ENCODE data around the gene HSPG2.
"Not testable (repeated sequence)": the region's sequence is repeated elsewhere in the genome, so short reads cannot be mapped to it uniquely, and the experiment has no call there.

Gene HSPG2

GRCh38 chr1:21937034-21937371 lies at the start of gene HSPG2:
Gene HSPG2, minus strand, starts transcription at chr1:21937310. Its CDS starts 93 bp downstream, at chr1:21937217.
- peak; percentile 2; the same call in 2 of the 3 replicates for ATAC-seq (ENCODE audit: low read depth)
- no peak for DNase-seq (ENCODE audit: low spot score)
- Histone ChIP-seq H3K4me1 (ENCODE audit: insufficient read depth, poor library complexity, severe bottlenecking) (peaks cover 35% of the 10 kb centered on the region), H3K27ac (ENCODE audit: poor library complexity, severe bottlenecking) (peak within 1 kb of the TSS; percentile 85), H3K9me3 (ENCODE audit: severe bottlenecking) (no peaks in the 10 kb centered on the region), H3K4me3 (ENCODE audit: severe bottlenecking) (peak within 1 kb of the TSS; percentile 68), H3K36me3 (ENCODE audit: low read depth) (no peaks in the 10 kb centered on the region), H3K27me3 (ENCODE audit: insufficient read depth, poor library complexity, severe bottlenecking) (no peaks in the 10 kb centered on the region)
- TF ChIP-seq CTCF (IDR thresholded peaks at IDR 0.05; ENCODE audit: poor library complexity, severe bottlenecking), result no peak

GRCh38 chr1:21986386-21986785 lies 49.3 kb upstream of the HSPG2 start:
- H3K4me1 ChIP-seq (ENCODE audit: insufficient read depth, poor library complexity, severe bottlenecking); H3K27ac ChIP-seq (ENCODE audit: poor library complexity, severe bottlenecking); H3K36me3 ChIP-seq (ENCODE audit: low read depth); H3K27me3 ChIP-seq (ENCODE audit: insufficient read depth, poor library complexity, severe bottlenecking); H3K9me3 ChIP-seq (ENCODE audit: severe bottlenecking); ATAC-seq (ENCODE audit: low read depth); H3K4me3 ChIP-seq (ENCODE audit: severe bottlenecking); DNase-seq (ENCODE audit: low spot score): not testable (repeated sequence)

- DNase-seq (ENCODE audit: low spot score); H3K4me1 ChIP-seq (ENCODE audit: insufficient read depth, poor library complexity, severe bottlenecking); H3K9me3 ChIP-seq (ENCODE audit: severe bottlenecking); H3K27me3 ChIP-seq (ENCODE audit: insufficient read depth, poor library complexity, severe bottlenecking); H3K4me3 ChIP-seq (ENCODE audit: severe bottlenecking); H3K27ac ChIP-seq (ENCODE audit: poor library complexity, severe bottlenecking); ATAC-seq (ENCODE audit: low read depth); H3K36me3 ChIP-seq (ENCODE audit: low read depth): not testable (repeated sequence)
Measured at GRCh38 chr1:21985893-21986292, 48.8 kb upstream of the HSPG2 start.

GRCh38 chr1:21983539-21983938 lies 46.4 kb upstream of the HSPG2 start:
- H3K9me3 ChIP-seq (ENCODE audit: severe bottlenecking); H3K27me3 ChIP-seq (ENCODE audit: insufficient read depth, poor library complexity, severe bottlenecking); H3K4me1 ChIP-seq (ENCODE audit: insufficient read depth, poor library complexity, severe bottlenecking); H3K4me3 ChIP-seq (ENCODE audit: severe bottlenecking); DNase-seq (ENCODE audit: low spot score); H3K27ac ChIP-seq (ENCODE audit: poor library complexity, severe bottlenecking); ATAC-seq (ENCODE audit: low read depth); H3K36me3 ChIP-seq (ENCODE audit: low read depth): not testable (repeated sequence)

- H3K4me3 ChIP-seq (ENCODE audit: severe bottlenecking); H3K9me3 ChIP-seq (ENCODE audit: severe bottlenecking); DNase-seq (ENCODE audit: low spot score); H3K4me1 ChIP-seq (ENCODE audit: insufficient read depth, poor library complexity, severe bottlenecking); H3K27me3 ChIP-seq (ENCODE audit: insufficient read depth, poor library complexity, severe bottlenecking); H3K27ac ChIP-seq (ENCODE audit: poor library complexity, severe bottlenecking); H3K36me3 ChIP-seq (ENCODE audit: low read depth): not testable (repeated sequence)
- peak; percentile 46; the same call in 1 of the 3 replicates for ATAC-seq (ENCODE audit: low read depth)
Measured at GRCh38 chr1:21982122-21982521, 45.0 kb upstream of the HSPG2 start.

- H3K4me3 ChIP-seq (ENCODE audit: severe bottlenecking); H3K4me1 ChIP-seq (ENCODE audit: insufficient read depth, poor library complexity, severe bottlenecking); DNase-seq (ENCODE audit: low spot score); H3K9me3 ChIP-seq (ENCODE audit: severe bottlenecking); H3K27me3 ChIP-seq (ENCODE audit: insufficient read depth, poor library complexity, severe bottlenecking); ATAC-seq (ENCODE audit: low read depth); H3K36me3 ChIP-seq (ENCODE audit: low read depth); H3K27ac ChIP-seq (ENCODE audit: poor library complexity, severe bottlenecking): not testable (repeated sequence)
Measured at GRCh38 chr1:21981253-21981652, 44.1 kb upstream of the HSPG2 start.

GRCh38 chr1:21980515-21981220 lies 43.6 kb upstream of the HSPG2 start:
- not testable (repeated sequence) for ATAC-seq (ENCODE audit: low read depth); H3K4me3 ChIP-seq (ENCODE audit: severe bottlenecking); DNase-seq (ENCODE audit: low spot score); H3K9me3 ChIP-seq (ENCODE audit: severe bottlenecking); H3K27me3 ChIP-seq (ENCODE audit: insufficient read depth, poor library complexity, severe bottlenecking); H3K4me1 ChIP-seq (ENCODE audit: insufficient read depth, poor library complexity, severe bottlenecking); H3K27ac ChIP-seq (ENCODE audit: poor library complexity, severe bottlenecking); H3K36me3 ChIP-seq (ENCODE audit: low read depth)

GRCh38 chr1:21978209-21978608 lies 41.1 kb upstream of the HSPG2 start:
- not testable (repeated sequence) for H3K4me3 ChIP-seq (ENCODE audit: severe bottlenecking); H3K9me3 ChIP-seq (ENCODE audit: severe bottlenecking); H3K4me1 ChIP-seq (ENCODE audit: insufficient read depth, poor library complexity, severe bottlenecking); DNase-seq (ENCODE audit: low spot score); H3K27me3 ChIP-seq (ENCODE audit: insufficient read depth, poor library complexity, severe bottlenecking); ATAC-seq (ENCODE audit: low read depth); H3K36me3 ChIP-seq (ENCODE audit: low read depth); H3K27ac ChIP-seq (ENCODE audit: poor library complexity, severe bottlenecking)

GRCh38 chr1:21976703-21977239 lies 39.7 kb upstream of the HSPG2 start, which contains the start of gene CELA3B:
Gene CELA3B, plus strand, starts transcription at chr1:21977022. Its CDS starts 18 bp downstream, at chr1:21977040.
- H3K36me3 ChIP-seq (ENCODE audit: low read depth); H3K4me1 ChIP-seq (ENCODE audit: insufficient read depth, poor library complexity, severe bottlenecking): not testable (repeated sequence)

GRCh38 chr1:21975296-21975695 lies 38.2 kb upstream of the HSPG2 start:
- ATAC-seq (ENCODE audit: low read depth); DNase-seq (ENCODE audit: low spot score); H3K36me3 ChIP-seq (ENCODE audit: low read depth); H3K4me3 ChIP-seq (ENCODE audit: severe bottlenecking); H3K9me3 ChIP-seq (ENCODE audit: severe bottlenecking); H3K27ac ChIP-seq (ENCODE audit: poor library complexity, severe bottlenecking); H3K27me3 ChIP-seq (ENCODE audit: insufficient read depth, poor library complexity, severe bottlenecking); H3K4me1 ChIP-seq (ENCODE audit: insufficient read depth, poor library complexity, severe bottlenecking): not testable (repeated sequence)

More at GRCh38 chr1:21976703-21977239, 39.7 kb upstream of the HSPG2 start, which contains the start of gene CELA3B:
- not testable (repeated sequence) for H3K4me3 ChIP-seq (ENCODE audit: severe bottlenecking); DNase-seq (ENCODE audit: low spot score); ATAC-seq (ENCODE audit: low read depth); H3K27ac ChIP-seq (ENCODE audit: poor library complexity, severe bottlenecking); H3K9me3 ChIP-seq (ENCODE audit: severe bottlenecking); H3K27me3 ChIP-seq (ENCODE audit: insufficient read depth, poor library complexity, severe bottlenecking)

GRCh38 chr1:21974699-21975098 lies 37.6 kb upstream of the HSPG2 start:
- not testable (repeated sequence) for H3K27me3 ChIP-seq (ENCODE audit: insufficient read depth, poor library complexity, severe bottlenecking); H3K9me3 ChIP-seq (ENCODE audit: severe bottlenecking); H3K4me3 ChIP-seq (ENCODE audit: severe bottlenecking); H3K4me1 ChIP-seq (ENCODE audit: insufficient read depth, poor library complexity, severe bottlenecking); H3K27ac ChIP-seq (ENCODE audit: poor library complexity, severe bottlenecking); DNase-seq (ENCODE audit: low spot score); H3K36me3 ChIP-seq (ENCODE audit: low read depth)
- peak; percentile 98 for ATAC-seq (ENCODE audit: low read depth)
